ENCODE data around the gene NPHP3.
"Not testable (repeated sequence)": the region's sequence is repeated elsewhere in the genome, so short reads cannot be mapped to it uniquely, and the experiment has no call there.

Gene NPHP3

GRCh38 chr3:132722165-132723023 lies at the start of gene NPHP3:
Gene NPHP3 (minus strand): TSS chr3:132722409. CDS start chr3:132722355, 54 bp downstream.
- DNase-seq = peak; percentile 93 to 94

- DNase-seq = no peak
Observed at GRCh38 chr3:132758740-132759139, 36.5 kb upstream of the NPHP3 start.

GRCh38 chr3:132756108-132756650 lies 34.0 kb upstream of the NPHP3 start:
- DNase-seq = no peak

- DNase-seq = no peak
Observed at GRCh38 chr3:132753946-132754345, 31.7 kb upstream of the NPHP3 start.

GRCh38 chr3:132749786-132750185 lies 27.6 kb upstream of the NPHP3 start:
- no peak for DNase-seq

GRCh38 chr3:132746720-132747119 lies 24.5 kb upstream of the NPHP3 start:
- not testable (repeated sequence) for DNase-seq

- DNase-seq = no peak
Observed at GRCh38 chr3:132738314-132738713, 16.1 kb upstream of the NPHP3 start.

GRCh38 chr3:132735589-132735988 lies 13.4 kb upstream of the NPHP3 start:
- no peak for DNase-seq

- peak; percentile 64 to 72 for DNase-seq
Observed at GRCh38 chr3:132730891-132731580, 8.8 kb upstream of the NPHP3 start.

- DNase-seq = peak in 1 of 2 experiments; percentile 71
Observed at GRCh38 chr3:132726341-132726823, 4.2 kb upstream of the NPHP3 start.

- peak in 1 of 2 experiments; percentile 27 for DNase-seq
Observed at GRCh38 chr3:132723024-132723950, 1.1 kb upstream of the NPHP3 start.

- DNase-seq = peak; percentile 64 to 70
Observed at GRCh38 chr3:132721479-132722164, 587 bp downstream of the NPHP3 start.

- DNase-seq = no peak
Observed at GRCh38 chr3:132720228-132720627, 2.0 kb downstream of the NPHP3 start.

- DNase-seq = no peak
Observed at GRCh38 chr3:132716372-132716771, 5.8 kb downstream of the NPHP3 start.

- no peak for DNase-seq
Observed at GRCh38 chr3:132713977-132714727, 8.1 kb downstream of the NPHP3 start.

- DNase-seq = no peak
Observed at GRCh38 chr3:132710311-132710710, 11.9 kb downstream of the NPHP3 start.

- DNase-seq = no peak
Observed at GRCh38 chr3:132709761-132710160, 12.4 kb downstream of the NPHP3 start.

- DNase-seq = peak; percentile 57 to 86
Observed at GRCh38 chr3:132703733-132704132, 18.5 kb downstream of the NPHP3 start.

- no peak for DNase-seq
Observed at GRCh38 chr3:132695422-132695821, 26.8 kb downstream of the NPHP3 start.

GRCh38 chr3:132694991-132695390 lies 27.2 kb downstream of the NPHP3 start:
- DNase-seq = no peak

- no peak for DNase-seq
Observed at GRCh38 chr3:132690040-132690439, 32.2 kb downstream of the NPHP3 start.

All from NCI-H524 (cell line).